ENCODE data around the gene SLC7A5. TPM values are rescaled to one million over a fixed set of nuclear protein-coding genes. Genes with fewer than 3 reads are reported as not detected.

SLC7A5 gene
- 504 TPM for polyA plus RNA-seq (2012; ENCODE audit: insufficient read length, low read depth)

- TF ChIP-seq TAF1 (IDR thresholded peaks at IDR 0.05; ENCODE audit: borderline replicate concordance, insufficient read depth, low read length) (0 out of 2 replicates have a peak, but pooled peaks have one; percentile 41), POLR2AphosphoS5 (IDR thresholded peaks at IDR 0.05; ENCODE audit: low read depth, low read length) (peak; percentile 75)
These were observed at the start of gene SLC7A5 for GRCh38 chr16:87869061-87869878. Gene SLC7A5 (minus strand): TSS chr16:87869507. CDS start chr16:87869422, 85 bp downstream.

- no peak for TF ChIP-seq TAF1 (IDR thresholded peaks at IDR 0.05; ENCODE audit: borderline replicate concordance, insufficient read depth, low read length)
- TF ChIP-seq REST (IDR thresholded peaks at IDR 0.05; ENCODE audit: insufficient read depth in 1 of 2, low read depth in 2 of 2, low read length in 2 of 2) = no peak
- TF ChIP-seq POLR2AphosphoS5 (IDR thresholded peaks at IDR 0.05; ENCODE audit: low read depth, low read length) = no peak
- TF ChIP-seq FOXP2 (optimal IDR thresholded peaks at IDR 0.05; ENCODE audit: borderline replicate concordance, extremely low read depth, extremely low read length, insufficient read depth) = no peak
- no peak for TF ChIP-seq SIN3A (IDR thresholded peaks at IDR 0.05; ENCODE audit: borderline replicate concordance, insufficient read depth, low read length)
These were observed 49.0 kb upstream of the SLC7A5 start for GRCh38 chr16:87918338-87918737.

- TF ChIP-seq POLR2AphosphoS5 (IDR thresholded peaks at IDR 0.05; ENCODE audit: low read depth, low read length) (no peak), SIN3A (IDR thresholded peaks at IDR 0.05; ENCODE audit: borderline replicate concordance, insufficient read depth, low read length) (no peak), TAF1 (IDR thresholded peaks at IDR 0.05; ENCODE audit: borderline replicate concordance, insufficient read depth, low read length) (no peak), FOXP2 (optimal IDR thresholded peaks at IDR 0.05; ENCODE audit: borderline replicate concordance, extremely low read depth, extremely low read length, insufficient read depth) (no peak), REST (IDR thresholded peaks at IDR 0.05; ENCODE audit: insufficient read depth in 1 of 2, low read depth in 2 of 2, low read length in 2 of 2) (no peak)
These were observed 48.2 kb upstream of the SLC7A5 start for GRCh38 chr16:87917503-87917902.

GRCh38 chr16:87914812-87915211 lies 45.5 kb upstream of the SLC7A5 start:
- TF ChIP-seq TAF1 (IDR thresholded peaks at IDR 0.05; ENCODE audit: borderline replicate concordance, insufficient read depth, low read length) = no peak
- TF ChIP-seq REST (IDR thresholded peaks at IDR 0.05; ENCODE audit: insufficient read depth in 1 of 2, low read depth in 2 of 2, low read length in 2 of 2) = no peak
- no peak for TF ChIP-seq POLR2AphosphoS5 (IDR thresholded peaks at IDR 0.05; ENCODE audit: low read depth, low read length)
- no peak for TF ChIP-seq SIN3A (IDR thresholded peaks at IDR 0.05; ENCODE audit: borderline replicate concordance, insufficient read depth, low read length)
- TF ChIP-seq FOXP2 (optimal IDR thresholded peaks at IDR 0.05; ENCODE audit: borderline replicate concordance, extremely low read depth, extremely low read length, insufficient read depth) = no peak

GRCh38 chr16:87897521-87898505 lies 28.5 kb upstream of the SLC7A5 start:
- TF ChIP-seq TAF1 (IDR thresholded peaks at IDR 0.05; ENCODE audit: borderline replicate concordance, insufficient read depth, low read length) (no peak), POLR2AphosphoS5 (IDR thresholded peaks at IDR 0.05; ENCODE audit: low read depth, low read length) (no peak), SIN3A (IDR thresholded peaks at IDR 0.05; ENCODE audit: borderline replicate concordance, insufficient read depth, low read length) (no peak), FOXP2 (optimal IDR thresholded peaks at IDR 0.05; ENCODE audit: borderline replicate concordance, extremely low read depth, extremely low read length, insufficient read depth) (no peak), REST (IDR thresholded peaks at IDR 0.05; ENCODE audit: insufficient read depth in 1 of 2, low read depth in 2 of 2, low read length in 2 of 2) (no peak)

All from PFSK-1 (cell line).